HG02642 (cell line): ENCODE measurements around the gene GCN1.
"Not testable (repeated sequence)": the region's sequence is repeated elsewhere in the genome, so short reads cannot be mapped to it uniquely, and the experiment has no call there.

Experiments
- ATAC-seq: cut with Tn5 transposase; IDR thresholded peaks from one replicate; pipeline ENCODE4 v1.9.1; 2021; ENCODE audit warnings: mild to moderate bottlenecking; ENCODE audit not compliant: unreplicated experiment, poor library complexity

Gene GCN1, protein sequence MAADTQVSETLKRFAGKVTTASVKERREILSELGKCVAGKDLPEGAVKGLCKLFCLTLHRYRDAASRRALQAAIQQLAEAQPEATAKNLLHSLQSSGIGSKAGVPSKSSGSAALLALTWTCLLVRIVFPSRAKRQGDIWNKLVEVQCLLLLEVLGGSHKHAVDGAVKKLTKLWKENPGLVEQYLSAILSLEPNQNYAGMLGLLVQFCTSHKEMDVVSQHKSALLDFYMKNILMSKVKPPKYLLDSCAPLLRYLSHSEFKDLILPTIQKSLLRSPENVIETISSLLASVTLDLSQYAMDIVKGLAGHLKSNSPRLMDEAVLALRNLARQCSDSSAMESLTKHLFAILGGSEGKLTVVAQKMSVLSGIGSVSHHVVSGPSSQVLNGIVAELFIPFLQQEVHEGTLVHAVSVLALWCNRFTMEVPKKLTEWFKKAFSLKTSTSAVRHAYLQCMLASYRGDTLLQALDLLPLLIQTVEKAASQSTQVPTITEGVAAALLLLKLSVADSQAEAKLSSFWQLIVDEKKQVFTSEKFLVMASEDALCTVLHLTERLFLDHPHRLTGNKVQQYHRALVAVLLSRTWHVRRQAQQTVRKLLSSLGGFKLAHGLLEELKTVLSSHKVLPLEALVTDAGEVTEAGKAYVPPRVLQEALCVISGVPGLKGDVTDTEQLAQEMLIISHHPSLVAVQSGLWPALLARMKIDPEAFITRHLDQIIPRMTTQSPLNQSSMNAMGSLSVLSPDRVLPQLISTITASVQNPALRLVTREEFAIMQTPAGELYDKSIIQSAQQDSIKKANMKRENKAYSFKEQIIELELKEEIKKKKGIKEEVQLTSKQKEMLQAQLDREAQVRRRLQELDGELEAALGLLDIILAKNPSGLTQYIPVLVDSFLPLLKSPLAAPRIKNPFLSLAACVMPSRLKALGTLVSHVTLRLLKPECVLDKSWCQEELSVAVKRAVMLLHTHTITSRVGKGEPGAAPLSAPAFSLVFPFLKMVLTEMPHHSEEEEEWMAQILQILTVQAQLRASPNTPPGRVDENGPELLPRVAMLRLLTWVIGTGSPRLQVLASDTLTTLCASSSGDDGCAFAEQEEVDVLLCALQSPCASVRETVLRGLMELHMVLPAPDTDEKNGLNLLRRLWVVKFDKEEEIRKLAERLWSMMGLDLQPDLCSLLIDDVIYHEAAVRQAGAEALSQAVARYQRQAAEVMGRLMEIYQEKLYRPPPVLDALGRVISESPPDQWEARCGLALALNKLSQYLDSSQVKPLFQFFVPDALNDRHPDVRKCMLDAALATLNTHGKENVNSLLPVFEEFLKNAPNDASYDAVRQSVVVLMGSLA (N-terminal part only)

DNA sequence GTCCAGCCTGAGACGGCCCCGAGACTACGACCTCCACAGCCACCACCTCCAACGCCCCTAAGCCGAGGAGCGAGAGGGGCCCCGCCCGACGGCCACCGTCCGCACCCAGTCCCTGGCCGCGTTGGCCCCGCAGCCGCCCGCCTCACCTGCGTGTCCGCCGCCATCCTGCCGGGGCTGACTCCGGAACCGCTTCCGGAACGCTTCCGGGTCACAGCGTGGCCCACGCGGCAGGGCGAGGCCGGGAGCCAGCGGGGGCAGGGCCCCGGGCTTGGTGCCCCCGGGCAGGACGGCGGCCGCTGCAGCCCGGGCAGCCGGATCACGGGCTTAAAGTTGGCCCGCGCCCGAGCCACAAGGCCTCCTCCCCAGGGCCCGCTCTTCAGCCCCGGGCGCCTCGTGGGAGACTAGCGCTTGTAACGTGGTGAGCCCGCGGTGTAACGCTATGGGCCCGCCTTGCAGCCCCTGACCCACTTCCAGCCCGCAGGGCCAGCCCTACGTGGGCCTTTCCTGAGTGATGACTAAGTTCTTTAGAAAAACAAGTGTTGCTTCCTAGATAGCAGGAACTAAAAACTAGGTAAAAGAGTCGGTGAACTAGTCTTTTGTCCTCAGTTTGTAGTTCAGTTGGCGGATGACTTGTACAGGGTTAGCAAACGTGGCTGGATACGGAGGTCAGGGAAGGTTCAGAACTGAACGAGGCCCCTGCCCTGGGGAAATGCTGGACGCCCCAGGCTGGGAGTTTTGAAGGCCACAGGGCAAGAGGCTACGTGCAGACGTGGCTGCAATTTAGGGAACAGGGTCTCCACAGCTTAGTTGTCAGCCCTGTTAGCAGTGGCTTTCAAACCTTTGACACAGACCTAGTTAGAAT, at the start of gene GCN1:
GCN1 (minus strand) TSS at position 182 of the 862 bp plus-strand sequence; CDS start at position 164, 18 bp downstream.
- peak; percentile 79 for ATAC-seq

DNA sequence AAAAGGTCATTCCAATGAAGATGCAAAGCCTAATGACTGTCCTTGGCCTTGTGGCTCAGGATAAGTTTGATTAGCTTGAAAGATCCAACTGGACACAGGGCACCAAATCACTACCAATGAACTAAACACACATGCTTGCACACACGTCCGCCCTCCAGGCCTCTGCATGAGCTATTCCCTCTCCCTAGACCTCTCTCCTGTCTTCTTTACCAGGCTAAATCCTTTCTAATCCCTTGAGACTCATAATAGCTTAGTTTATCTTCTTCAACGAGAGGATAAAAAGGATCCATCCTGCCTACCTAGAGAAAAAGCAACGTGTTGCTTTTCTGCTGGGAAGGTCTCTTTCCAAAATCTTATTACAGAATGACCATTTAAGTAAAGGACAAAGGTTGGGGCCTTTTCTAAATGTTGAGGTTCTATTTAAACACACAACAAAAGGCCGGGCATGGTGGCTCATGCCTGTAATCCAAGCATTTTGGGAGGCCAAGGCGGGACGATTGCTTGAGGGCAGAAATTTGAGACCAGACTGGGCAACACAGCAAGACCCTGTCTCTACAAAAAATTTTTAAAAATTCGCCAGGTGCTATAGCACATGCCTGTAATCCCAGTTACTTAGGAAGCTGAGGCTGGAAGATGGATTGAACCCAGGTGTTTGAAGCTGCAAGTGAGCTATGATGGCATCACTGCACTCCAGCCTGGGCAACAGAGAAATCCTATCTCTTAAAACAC, 48.6 kb upstream of the GCN1 start:
- ATAC-seq = no peak

DNA sequence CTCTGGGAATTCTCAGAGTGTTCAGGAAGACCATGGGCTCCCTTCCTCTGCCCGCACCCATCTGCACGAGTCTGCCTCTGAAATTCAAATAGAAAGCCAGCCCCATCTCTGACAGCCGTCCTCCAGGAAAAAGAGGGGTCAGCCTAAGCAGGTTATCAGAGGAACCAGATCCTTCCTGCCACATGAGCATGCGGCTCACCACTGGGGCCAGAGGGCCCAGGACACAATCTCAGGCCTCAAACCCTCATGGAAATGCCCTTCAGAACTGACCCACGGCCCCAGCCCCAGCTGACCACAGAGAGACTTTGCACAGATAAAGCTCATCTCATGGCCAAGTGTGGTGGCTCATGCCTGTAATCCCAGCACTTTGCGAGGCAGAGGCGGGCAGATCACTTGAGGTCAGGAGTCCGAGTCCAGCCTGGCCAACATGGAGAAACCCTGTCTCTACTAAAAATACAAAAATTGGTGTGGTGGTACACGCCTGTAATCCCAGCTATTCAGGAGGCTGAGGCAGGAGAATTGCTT, 47.8 kb upstream of the GCN1 start:
- no peak for ATAC-seq

GRCh38 chr12:120241561-120242274, 47.2 kb upstream of the GCN1 start:
- no peak for ATAC-seq

GRCh38 chr12:120240495-120240833, 45.9 kb upstream of the GCN1 start:
- no peak for ATAC-seq

GRCh38 chr12:120239776-120240494, 45.4 kb upstream of the GCN1 start:
- no peak for ATAC-seq

DNA sequence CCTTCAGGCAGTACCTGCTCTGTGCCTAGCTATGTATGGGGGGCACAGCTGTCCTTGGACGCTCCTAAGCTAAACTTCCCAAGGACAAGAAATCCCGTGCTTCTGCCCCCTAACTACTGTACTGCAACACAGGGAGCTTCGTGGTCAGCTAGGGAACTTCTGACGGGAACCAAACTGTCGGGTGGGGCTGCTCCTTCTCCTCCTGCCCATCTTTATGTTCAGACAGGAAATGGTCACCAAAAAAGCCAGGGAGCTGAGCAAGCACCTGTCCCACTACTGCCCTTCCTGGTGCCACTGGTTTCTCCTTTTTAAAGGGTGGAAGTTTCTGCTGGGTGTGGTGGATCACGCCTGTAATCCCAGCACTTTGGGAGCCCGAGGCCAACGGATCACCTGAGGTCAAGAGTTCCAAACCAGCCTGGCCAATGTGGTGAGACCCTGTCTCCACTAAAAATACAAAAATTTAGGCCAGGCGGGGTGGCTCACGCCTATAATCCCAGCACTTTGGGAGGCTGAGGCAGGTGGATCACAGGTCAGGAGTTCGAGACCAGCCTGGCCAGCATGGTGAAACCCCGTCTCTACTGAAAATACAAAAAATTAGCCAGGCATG, 44.4 kb upstream of the GCN1 start:
- no peak for ATAC-seq

DNA sequence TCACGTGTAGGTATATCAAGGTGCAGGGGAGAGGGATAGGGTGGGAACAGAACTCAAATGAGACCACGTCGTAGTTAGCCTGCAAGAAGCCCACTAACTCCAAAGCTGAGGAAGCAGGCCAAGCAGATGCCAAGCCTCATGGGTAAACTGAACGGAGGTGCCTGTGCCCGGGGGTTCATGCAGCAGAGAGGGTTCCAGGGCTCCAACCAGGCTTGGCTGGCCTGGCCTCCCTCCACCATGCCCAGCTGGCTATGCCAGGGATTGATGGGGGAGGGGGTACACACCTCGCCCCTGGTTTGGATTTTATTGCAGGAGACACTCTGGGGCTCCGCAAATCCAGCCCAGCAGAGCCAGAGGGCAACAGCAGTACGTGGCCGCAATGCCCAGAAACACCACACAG, 43.7 kb upstream of the GCN1 start:
- ATAC-seq = no peak

DNA sequence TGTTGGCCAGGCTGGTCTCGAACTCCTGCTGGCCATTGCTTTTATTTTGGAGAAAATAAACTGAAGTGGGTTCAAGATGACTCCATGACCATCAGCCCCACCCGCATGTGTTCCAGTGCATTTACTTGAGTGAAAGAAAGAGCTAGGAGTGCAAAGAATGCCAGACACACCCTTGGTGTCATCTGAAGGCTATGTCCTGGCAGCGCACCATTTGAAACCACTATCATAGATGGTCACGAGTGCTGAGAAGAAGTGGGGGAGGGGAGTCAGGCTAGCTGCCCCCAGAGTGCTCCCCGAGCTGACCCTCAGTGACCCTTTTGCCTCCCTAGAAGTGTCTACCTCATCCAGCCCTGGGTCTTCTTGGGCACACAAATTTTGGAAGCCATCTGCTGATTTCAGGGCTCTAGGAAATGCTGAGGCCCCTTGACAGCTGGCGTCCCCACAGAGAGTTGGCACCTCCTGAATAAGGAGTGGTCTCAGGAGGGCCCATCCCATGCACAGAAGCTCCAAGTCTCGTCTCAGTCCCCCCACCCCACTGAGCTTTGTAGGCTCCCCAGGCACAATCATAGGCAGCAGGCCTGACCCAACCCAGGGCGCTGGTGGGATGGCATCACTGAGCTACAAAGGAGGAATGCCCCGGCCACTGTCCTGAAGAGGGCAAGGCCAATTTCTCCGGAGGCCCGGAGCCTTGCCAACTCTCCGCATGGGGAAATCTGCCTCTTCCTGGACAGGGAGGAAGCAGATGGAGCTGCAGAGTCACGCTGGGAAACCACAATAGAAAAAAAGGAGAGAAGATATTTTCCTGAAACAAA, 43.1 kb upstream of the GCN1 start:
- ATAC-seq = no peak

DNA sequence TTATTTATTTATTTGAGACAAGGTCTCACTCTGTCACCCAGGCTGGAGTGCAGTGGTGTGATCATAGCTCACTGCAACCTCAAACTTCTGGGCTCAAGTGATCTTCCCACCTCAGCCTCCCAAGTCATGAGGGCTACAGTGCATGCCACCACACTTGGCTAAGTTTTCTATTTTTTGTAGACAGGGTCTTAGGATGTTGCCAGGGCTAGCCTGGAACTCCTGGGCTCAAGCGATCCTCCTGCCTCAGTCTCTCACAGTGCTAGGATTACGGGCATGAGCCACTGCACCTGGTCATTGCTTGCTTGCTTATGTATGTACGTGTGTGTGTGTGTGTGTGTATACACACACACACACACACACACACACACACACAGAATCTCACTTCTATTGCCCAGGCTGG, 42.3 kb upstream of the GCN1 start:
- not testable (repeated sequence) for ATAC-seq

DNA sequence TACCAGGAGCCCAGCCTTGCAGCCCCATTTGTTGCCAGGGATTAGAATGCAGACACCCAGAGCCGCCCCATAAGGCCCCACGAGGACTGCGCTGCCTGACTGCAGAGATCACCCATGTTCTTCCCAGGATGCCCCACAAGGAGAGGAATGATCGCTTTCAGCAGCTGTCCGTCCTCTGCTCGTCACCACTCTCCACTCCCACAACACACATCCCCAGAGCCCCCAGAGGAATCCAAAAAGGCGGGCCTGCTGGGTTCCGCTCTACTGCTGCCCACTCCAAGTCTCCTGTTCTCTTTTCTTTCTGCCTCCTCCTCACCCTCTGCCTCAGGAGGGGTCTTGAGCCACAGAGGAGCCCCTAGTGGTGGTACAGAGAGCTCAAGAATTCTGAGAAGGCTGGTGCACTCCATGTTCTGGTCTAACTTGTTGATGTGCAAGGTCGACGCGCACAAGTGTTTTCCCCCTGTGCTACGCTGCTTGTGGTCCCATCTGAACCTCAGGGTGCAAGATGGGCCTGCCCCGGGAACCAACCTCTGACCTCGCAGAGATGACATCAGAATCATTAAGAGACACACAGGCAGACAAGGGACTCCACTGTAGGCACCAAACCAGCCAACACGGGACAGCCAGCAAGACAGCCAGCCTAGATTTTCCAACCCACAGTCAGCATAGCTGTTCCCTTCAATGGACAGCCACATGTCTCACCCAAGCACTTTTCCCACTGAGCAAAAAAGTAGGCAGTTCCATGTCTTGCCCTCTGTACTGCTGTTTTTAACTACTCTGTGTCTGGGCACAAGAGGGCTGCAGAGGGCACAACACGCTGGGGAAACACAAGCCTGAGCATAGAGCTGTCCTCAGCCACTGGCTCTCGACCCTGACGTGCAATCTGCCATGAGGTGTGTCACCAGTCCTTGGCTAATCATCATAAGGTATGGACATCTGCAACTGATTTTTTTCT, 41.1 kb upstream of the GCN1 start:
- ATAC-seq = no peak

GRCh38 chr12:120234643-120235368, 40.3 kb upstream of the GCN1 start:
- no peak for ATAC-seq

DNA sequence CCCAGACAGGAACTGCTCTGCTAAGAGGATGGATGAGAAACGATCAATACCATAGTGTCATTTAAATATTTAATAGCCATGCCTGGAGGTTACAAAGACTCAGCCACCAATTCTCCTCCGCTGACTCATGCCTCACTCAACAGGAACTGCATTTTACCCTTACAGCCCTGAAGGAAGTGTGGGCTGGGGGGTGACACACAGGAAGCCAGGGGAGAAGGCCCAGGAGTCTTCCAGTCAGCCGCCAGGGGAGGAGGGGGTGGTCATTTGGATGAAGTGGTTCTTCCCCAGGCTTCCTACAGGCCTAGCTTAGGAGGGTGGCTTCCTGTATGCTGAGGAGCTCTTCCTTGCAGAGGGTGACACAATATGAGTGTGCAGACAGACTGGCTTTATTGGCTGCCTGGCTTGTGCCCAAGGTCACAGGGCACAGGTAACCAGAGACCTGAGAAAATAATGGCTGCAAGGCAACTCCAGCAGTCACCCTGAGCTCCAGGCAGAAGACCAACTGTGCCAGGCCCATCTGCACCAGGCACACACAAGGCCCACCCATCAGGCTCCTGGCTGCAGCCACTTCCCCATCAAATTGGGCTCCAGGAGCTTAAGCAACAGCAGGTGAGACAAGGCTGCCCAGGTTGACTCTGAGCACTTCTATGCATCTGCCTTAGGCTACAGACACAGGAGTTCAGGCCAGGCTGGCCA, 36.9 kb upstream of the GCN1 start:
- no peak for ATAC-seq

GRCh38 chr12:120230974-120231315, 36.4 kb upstream of the GCN1 start:
- no peak for ATAC-seq
